Ishikawa (cell line): ENCODE measurements around the gene RPTN.

ENCODE experiments used
- CEBPB ChIP-seq: IDR thresholded peaks from 2 replicates; pipeline ENCODE4 v1.6.1; 2012
- CREB1 ChIP-seq: IDR thresholded peaks from 2 replicates; pipeline ENCODE4 v1.6.1; 2012; ENCODE audit warnings: low read depth
- EGR1 ChIP-seq: IDR thresholded peaks from 2 replicates; pipeline ENCODE4 v1.6.1; 2012
- EP300 ChIP-seq: IDR thresholded peaks from 2 replicates; pipeline ENCODE4 v1.6.1; 2012; ENCODE audit warnings: borderline replicate concordance
- FOXM1 ChIP-seq: IDR thresholded peaks from 2 replicates; pipeline ENCODE4 v1.6.1; 2012; ENCODE audit warnings: low read depth, borderline replicate concordance
- NFIC ChIP-seq: IDR thresholded peaks from 2 replicates; pipeline ENCODE4 v1.6.1; 2012
- RAD21 ChIP-seq: IDR thresholded peaks from 2 replicates; pipeline ENCODE4 v1.6.1; 2012; ENCODE audit warnings: low read depth
- REST ChIP-seq: IDR thresholded peaks from 2 replicates; pipeline ENCODE4 v1.6.1; 2012; ENCODE audit warnings: low read depth, mild to moderate bottlenecking
- TAF1 ChIP-seq: IDR thresholded peaks from 2 replicates; pipeline ENCODE4 v1.6.1; 2012; ENCODE audit warnings: low read depth, mild to moderate bottlenecking
- TCF12 ChIP-seq: IDR thresholded peaks from 2 replicates; pipeline ENCODE4 v1.6.1; 2012; ENCODE audit warnings: low read depth
- TEAD4 ChIP-seq: IDR thresholded peaks from 2 replicates; pipeline ENCODE4 v1.6.1; 2012
- YY1 ChIP-seq: IDR thresholded peaks from 2 replicates; pipeline ENCODE4 v1.6.1; 2012; ENCODE audit warnings: low read depth
- ZBTB7A ChIP-seq: IDR thresholded peaks from 2 replicates; pipeline ENCODE4 v1.6.1; 2012; ENCODE audit warnings: low read depth
- TF ChIP-seq, protein P1 (sequence below): IDR thresholded peaks from 2 replicates; pipeline ENCODE4 v1.6.1; 2012
- TF ChIP-seq, protein P2 (sequence below): IDR thresholded peaks from 2 replicates; pipeline ENCODE4 v1.6.1; 2012

RPTN gene

DNA sequence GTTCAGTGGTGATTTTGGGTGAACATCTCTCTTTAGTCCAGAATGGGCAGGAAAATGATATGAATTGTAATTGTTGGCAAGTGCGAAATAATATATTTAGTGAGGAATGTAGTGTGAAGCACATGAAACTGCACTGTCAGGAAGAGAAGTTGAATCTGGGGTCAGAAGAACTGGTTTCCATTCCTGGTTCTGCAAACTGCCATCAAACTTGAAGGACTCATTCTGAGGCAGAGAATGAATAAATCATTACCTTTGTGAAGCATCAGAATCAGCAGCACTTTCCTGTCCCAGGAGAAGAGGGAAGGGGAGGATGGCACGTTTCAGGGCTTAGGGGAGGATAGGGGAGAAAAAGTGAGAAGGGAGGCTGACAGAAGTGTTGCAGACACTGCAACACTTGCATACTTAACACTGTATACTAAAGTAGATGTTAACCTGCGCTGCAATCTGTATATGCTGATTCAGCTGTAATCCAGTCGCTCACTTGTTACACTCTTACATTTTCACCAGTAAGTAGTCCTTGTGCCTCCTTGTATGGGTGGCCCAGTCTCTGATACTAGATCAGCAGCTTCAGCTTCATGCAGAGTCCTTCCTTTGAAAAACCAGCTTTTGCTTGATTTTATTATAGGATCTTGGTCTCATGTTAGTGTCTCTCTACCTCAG lies 10.5 kb upstream of the RPTN start:
- TF ChIP-seq NFIC (no peak), CREB1 (no peak), TEAD4 (no peak), RAD21 (no peak), CEBPB (no peak), TAF1 (no peak), FOXM1 (no peak), EGR1 (no peak), TCF12 (no peak), REST (no peak), ZBTB7A (no peak), EP300 (no peak), YY1 (no peak)
- TF ChIP-seq, protein P1, sequence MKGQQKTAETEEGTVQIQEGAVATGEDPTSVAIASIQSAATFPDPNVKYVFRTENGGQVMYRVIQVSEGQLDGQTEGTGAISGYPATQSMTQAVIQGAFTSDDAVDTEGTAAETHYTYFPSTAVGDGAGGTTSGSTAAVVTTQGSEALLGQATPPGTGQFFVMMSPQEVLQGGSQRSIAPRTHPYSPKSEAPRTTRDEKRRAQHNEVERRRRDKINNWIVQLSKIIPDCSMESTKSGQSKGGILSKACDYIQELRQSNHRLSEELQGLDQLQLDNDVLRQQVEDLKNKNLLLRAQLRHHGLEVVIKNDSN: no peak
- TF ChIP-seq, protein P2, sequence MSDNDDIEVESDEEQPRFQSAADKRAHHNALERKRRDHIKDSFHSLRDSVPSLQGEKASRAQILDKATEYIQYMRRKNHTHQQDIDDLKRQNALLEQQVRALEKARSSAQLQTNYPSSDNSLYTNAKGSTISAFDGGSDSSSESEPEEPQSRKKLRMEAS: no peak

DNA sequence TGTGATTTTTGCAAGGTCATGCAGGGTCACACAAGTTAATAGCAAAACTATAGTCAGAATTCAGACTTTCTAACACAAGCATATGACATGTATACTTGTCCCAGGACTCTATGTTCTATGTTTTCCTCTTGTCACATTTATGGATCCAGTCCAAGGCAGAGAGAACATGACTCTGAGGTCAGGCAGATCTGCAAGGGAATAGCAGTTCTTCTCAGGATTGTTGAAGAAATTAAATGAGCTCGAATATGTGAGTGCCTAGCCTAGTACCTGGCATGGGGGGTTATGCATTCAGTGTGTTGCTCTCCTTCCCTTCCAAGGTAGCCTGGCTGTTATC lies 9.5 kb upstream of the RPTN start:
- TF ChIP-seq TEAD4 (no peak), FOXM1 (no peak), EGR1 (no peak), TCF12 (no peak), CREB1 (no peak), CEBPB (no peak)

GRCh38 chr1:152167835-152168534 lies 9.0 kb upstream of the RPTN start:
- no peak for TF ChIP-seq TAF1

DNA sequence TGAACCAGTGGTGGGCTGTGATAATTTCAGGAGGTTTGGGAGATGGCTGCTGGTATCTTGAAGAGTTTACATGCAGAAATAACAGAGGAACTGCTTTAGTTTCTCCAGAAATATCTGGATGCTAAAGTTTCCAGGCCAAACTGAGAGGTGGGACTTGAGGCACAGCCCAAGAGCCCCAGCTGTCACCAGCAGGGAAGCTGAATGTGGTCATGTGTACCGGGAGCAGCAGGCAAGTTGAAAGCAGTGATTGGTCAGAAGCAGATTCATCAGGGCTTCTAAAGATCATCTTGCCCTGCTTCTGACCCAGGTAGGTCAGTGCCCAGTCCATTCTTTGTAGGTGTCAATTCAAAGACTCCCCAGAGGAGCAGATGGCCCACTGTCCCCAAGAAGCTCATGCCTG lies 7.9 kb upstream of the RPTN start:
- TF ChIP-seq TEAD4 (no peak), REST (no peak)

DNA sequence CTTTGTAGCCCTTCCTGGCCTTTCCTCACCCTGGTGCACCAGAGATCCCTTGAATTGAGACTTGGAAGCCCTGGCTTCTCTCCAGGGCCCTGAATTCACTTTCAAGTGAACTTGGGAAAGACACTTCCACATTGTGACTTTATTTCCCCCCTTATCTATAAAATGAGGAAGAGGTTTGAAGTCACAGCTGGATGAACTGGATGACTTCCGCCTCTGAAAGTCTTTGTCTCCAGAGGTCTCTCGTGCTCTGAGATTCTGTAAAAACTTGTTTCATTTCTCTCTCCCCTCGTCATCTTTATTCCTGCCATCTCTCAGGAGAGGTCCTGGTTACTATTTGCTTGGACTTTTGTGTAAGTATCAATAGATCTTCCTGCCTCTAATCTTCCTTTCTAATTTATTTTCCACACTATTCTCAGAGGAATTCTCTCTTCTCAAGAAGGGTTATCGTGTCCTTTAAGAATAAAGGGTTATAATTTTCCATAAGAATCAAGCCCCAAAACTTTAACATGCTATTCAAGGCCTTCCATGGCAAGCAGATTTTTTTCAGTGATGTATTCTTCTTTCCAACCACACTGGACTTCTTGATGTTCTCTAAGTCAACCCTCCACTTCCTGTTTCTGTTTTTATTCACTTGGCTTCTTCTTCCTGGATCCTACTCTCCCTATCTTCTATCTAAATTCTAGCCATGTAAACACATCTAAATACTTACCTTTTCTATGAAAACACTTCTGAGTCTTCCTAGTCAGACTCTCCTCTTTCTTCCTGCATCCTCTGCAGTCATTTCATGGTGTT lies 6.5 kb upstream of the RPTN start:
- TF ChIP-seq, protein P1: no peak
- TF ChIP-seq YY1: no peak
- TF ChIP-seq TEAD4: no peak
- TF ChIP-seq ZBTB7A: no peak
- no peak for TF ChIP-seq REST
- TF ChIP-seq TAF1: no peak
- TF ChIP-seq RAD21: no peak
- TF ChIP-seq TCF12: no peak
- TF ChIP-seq CREB1: no peak
- TF ChIP-seq NFIC: no peak
- TF ChIP-seq CEBPB: no peak
- TF ChIP-seq, protein P2: no peak
- TF ChIP-seq EGR1: no peak
- no peak for TF ChIP-seq FOXM1
